ENCODE measurements around the gene CBARP.

The CBARP gene

GRCh38 chr19:1249298-1249989 is 11.6 kb upstream of the CBARP start (continued):
- TF ChIP-seq ZNF248 (tag by site-specific recombination; IDR thresholded peaks at IDR 0.05) (no peak), KLF1 (tag by site-specific recombination; IDR thresholded peaks at IDR 0.05) (peak; percentile 40), ZNF560 (tag by site-specific recombination; IDR thresholded peaks at IDR 0.05; ENCODE audit: borderline replicate concordance) (no peak), PRDM10 (tag by site-specific recombination; IDR thresholded peaks at IDR 0.05) (no peak), ZBTB20 (tag by site-specific recombination; IDR thresholded peaks at IDR 0.05) (no peak), ZNF26 (tag by site-specific recombination; IDR thresholded peaks at IDR 0.05) (no peak), ZNF629 (tag by site-specific recombination; IDR thresholded peaks at IDR 0.05) (no peak), PRDM6 (tag by site-specific recombination; IDR thresholded peaks at IDR 0.05) (no peak), OSR2 (tag by site-specific recombination; IDR thresholded peaks at IDR 0.05) (no peak), KLF10 (tag by site-specific recombination; IDR thresholded peaks at IDR 0.05) (peak; percentile 94), ZBTB26 (tag by site-specific recombination; optimal IDR thresholded peaks at IDR 0.05) (no peak), SP7 (tag by site-specific recombination; IDR thresholded peaks at IDR 0.05) (no peak), ATF2 (tag by site-specific recombination; IDR thresholded peaks at IDR 0.05; ENCODE audit: low read depth) (no peak), ZNF660 (tag by site-specific recombination; IDR thresholded peaks at IDR 0.05) (peak; percentile 28; the same call in 1 of the 2 replicates), RBAK (tag by site-specific recombination; IDR thresholded peaks at IDR 0.05) (no peak), ZNF416 (tag by site-specific recombination; IDR thresholded peaks at IDR 0.05) (no peak), ZNF155 (tag by site-specific recombination; IDR thresholded peaks at IDR 0.05) (no peak), MYNN (tag by site-specific recombination; IDR thresholded peaks at IDR 0.05; ENCODE audit: borderline replicate concordance) (no peak), ZNF843 (tag by site-specific recombination; IDR thresholded peaks at IDR 0.05) (no peak), EGR2 (tag by site-specific recombination; IDR thresholded peaks at IDR 0.05; ENCODE audit: low read depth) (peak; percentile 51; the same call in 1 of the 2 replicates), ZIC2 (tag by site-specific recombination; IDR thresholded peaks at IDR 0.05) (no peak)
- TF ChIP-seq, protein P1, sequence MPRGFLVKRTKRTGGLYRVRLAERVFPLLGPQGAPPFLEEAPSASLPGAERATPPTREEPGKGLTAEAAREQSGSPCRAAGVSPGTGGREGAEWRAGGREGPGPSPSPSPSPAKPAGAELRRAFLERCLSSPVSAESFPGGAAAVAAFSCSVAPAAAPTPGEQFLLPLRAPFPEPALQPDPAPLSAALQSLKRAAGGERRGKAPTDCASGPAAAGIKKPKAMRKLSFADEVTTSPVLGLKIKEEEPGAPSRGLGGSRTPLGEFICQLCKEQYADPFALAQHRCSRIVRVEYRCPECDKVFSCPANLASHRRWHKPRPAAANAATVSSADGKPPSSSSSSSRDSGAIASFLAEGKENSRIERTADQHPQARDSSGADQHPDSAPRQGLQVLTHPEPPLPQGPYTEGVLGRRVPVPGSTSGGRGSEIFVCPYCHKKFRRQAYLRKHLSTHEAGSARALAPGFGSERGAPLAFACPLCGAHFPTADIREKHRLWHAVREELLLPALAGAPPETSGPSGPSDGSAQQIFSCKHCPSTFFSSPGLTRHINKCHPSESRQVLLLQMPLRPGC (tag by site-specific recombination; IDR thresholded peaks at IDR 0.05): 0 out of 2 replicates have a peak, but pooled peaks have one; percentile 13
- TF ChIP-seq, protein P2, sequence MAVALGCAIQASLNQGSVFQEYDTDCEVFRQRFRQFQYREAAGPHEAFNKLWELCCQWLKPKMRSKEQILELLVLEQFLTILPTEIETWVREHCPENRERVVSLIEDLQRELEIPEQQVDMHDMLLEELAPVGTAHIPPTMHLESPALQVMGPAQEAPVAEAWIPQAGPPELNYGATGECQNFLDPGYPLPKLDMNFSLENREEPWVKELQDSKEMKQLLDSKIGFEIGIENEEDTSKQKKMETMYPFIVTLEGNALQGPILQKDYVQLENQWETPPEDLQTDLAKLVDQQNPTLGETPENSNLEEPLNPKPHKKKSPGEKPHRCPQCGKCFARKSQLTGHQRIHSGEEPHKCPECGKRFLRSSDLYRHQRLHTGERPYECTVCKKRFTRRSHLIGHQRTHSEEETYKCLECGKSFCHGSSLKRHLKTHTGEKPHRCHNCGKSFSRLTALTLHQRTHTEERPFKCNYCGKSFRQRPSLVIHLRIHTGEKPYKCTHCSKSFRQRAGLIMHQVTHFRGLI (tag by site-specific recombination; IDR thresholded peaks at IDR 0.05): no peak
- TF ChIP-seq, protein P3, sequence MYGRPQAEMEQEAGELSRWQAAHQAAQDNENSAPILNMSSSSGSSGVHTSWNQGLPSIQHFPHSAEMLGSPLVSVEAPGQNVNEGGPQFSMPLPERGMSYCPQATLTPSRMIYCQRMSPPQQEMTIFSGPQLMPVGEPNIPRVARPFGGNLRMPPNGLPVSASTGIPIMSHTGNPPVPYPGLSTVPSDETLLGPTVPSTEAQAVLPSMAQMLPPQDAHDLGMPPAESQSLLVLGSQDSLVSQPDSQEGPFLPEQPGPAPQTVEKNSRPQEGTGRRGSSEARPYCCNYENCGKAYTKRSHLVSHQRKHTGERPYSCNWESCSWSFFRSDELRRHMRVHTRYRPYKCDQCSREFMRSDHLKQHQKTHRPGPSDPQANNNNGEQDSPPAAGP (tag by site-specific recombination; IDR thresholded peaks at IDR 0.05): peak; percentile 19

Measured in HEK293 (cell line).